ENCODE measurements around the gene UBE2QL1. TPM values are rescaled to one million over a fixed set of nuclear protein-coding genes. Genes with fewer than 3 reads are reported as not detected.

The UBE2QL1 gene
- total RNA-seq, 1 experiment from 2014 or later = not detected

GRCh38 chr5:6418679-6419276 lies 29.9 kb upstream of the UBE2QL1 start:
- Mint-ChIP-seq H3K27me3 (ENCODE audit: insufficient read depth, unreplicated experiment) (peaks cover 19% of the 10 kb centered on the region), H3K4me1 (ENCODE audit: low read depth, unreplicated experiment) (no peaks in the 10 kb centered on the region), H3K9me3 (ENCODE audit: unreplicated experiment) (no peaks in the 10 kb centered on the region), H3K27ac (ENCODE audit: unreplicated experiment) (no peak overlapping the region), H3K4me3 (ENCODE audit: unreplicated experiment) (no peak overlapping the region), H3K36me3 (ENCODE audit: insufficient read depth, unreplicated experiment) (no peaks in the 10 kb centered on the region)
- CTCF ChIA-PET = no interaction called here
- H3K4me1 ChIP-seq = no peaks in the 10 kb centered on the region
- H3K4me3 ChIP-seq (ENCODE audit: low read depth, low read length) = no peak overlapping the region
- no TSS peak for BruUV-seq (replicated peaks)
- H3K36me3 ChIP-seq (ENCODE audit: control insufficient read depth, insufficient read depth, low read length) = no peaks in the 10 kb centered on the region
- no peak for TF ChIP-seq CTCF (IDR thresholded peaks at IDR 0.05; ENCODE audit: insufficient read depth in 1 of 2, low read depth in 1 of 2, low read length in 1 of 2, severe bottlenecking in 1 of 2, unreplicated experiment in 1 of 2)
- no peaks in the 10 kb centered on the region for H3K27me3 ChIP-seq (replicated peaks; ENCODE audit: control insufficient read depth, insufficient read depth, low read length)
- POLR2A ChIA-PET = no interaction called here
- H3K9me3 ChIP-seq = no peaks in the 10 kb centered on the region
- DNase-seq = no peak
- intact Hi-C loops (cut with micrococcal nuclease; ENCODE audit: unreplicated experiment) = no loop called here

- Mint-ChIP-seq H3K9me3 (ENCODE audit: unreplicated experiment) (no peaks in the 10 kb centered on the region), H3K27me3 (ENCODE audit: insufficient read depth, unreplicated experiment) (peaks cover 19% of the 10 kb centered on the region), H3K36me3 (ENCODE audit: insufficient read depth, unreplicated experiment) (no peaks in the 10 kb centered on the region), H3K4me3 (ENCODE audit: unreplicated experiment) (no peak overlapping the region), H3K27ac (ENCODE audit: unreplicated experiment) (no peak overlapping the region), H3K4me1 (ENCODE audit: low read depth, unreplicated experiment) (no peaks in the 10 kb centered on the region)
- no peak for TF ChIP-seq CTCF (IDR thresholded peaks at IDR 0.05; ENCODE audit: insufficient read depth in 1 of 2, low read depth in 1 of 2, low read length in 1 of 2, severe bottlenecking in 1 of 2, unreplicated experiment in 1 of 2)
- no peak overlapping the region for H3K4me3 ChIP-seq (ENCODE audit: low read depth, low read length)
- H3K4me1 ChIP-seq = no peaks in the 10 kb centered on the region
- intact Hi-C loops (cut with micrococcal nuclease; ENCODE audit: unreplicated experiment) = no loop called here
- POLR2A ChIA-PET = no interaction called here
- no peak for DNase-seq
- no TSS peak for BruUV-seq (replicated peaks)
- no peaks in the 10 kb centered on the region for H3K9me3 ChIP-seq
- no peaks in the 10 kb centered on the region for H3K27me3 ChIP-seq (replicated peaks; ENCODE audit: control insufficient read depth, insufficient read depth, low read length)
- CTCF ChIA-PET = no interaction called here
- no peaks in the 10 kb centered on the region for H3K36me3 ChIP-seq (ENCODE audit: control insufficient read depth, insufficient read depth, low read length)
Measured at GRCh38 chr5:6419340-6419852, 29.3 kb upstream of the UBE2QL1 start.

GRCh38 chr5:6423327-6424109 lies 25.1 kb upstream of the UBE2QL1 start:
- Mint-ChIP-seq H3K36me3 (ENCODE audit: insufficient read depth, unreplicated experiment) (no peaks in the 10 kb centered on the region), H3K27me3 (ENCODE audit: insufficient read depth, unreplicated experiment) (peaks cover 22% of the 10 kb centered on the region), H3K9me3 (ENCODE audit: unreplicated experiment) (peaks cover 9% of the 10 kb centered on the region), H3K4me1 (ENCODE audit: low read depth, unreplicated experiment) (no peaks in the 10 kb centered on the region), H3K4me3 (ENCODE audit: unreplicated experiment) (no peak overlapping the region), H3K27ac (ENCODE audit: unreplicated experiment) (no peak overlapping the region)
- intact Hi-C loops (cut with micrococcal nuclease; ENCODE audit: unreplicated experiment) = no loop called here
- ChIA-PET POLR2A (no interaction called here), CTCF (no interaction called here)
- no peak for DNase-seq
- no peak overlapping the region for H3K4me3 ChIP-seq (ENCODE audit: low read depth, low read length)
- H3K9me3 ChIP-seq = no peaks in the 10 kb centered on the region
- no peaks in the 10 kb centered on the region for H3K27me3 ChIP-seq (replicated peaks; ENCODE audit: control insufficient read depth, insufficient read depth, low read length)
- H3K36me3 ChIP-seq (ENCODE audit: control insufficient read depth, insufficient read depth, low read length) = no peaks in the 10 kb centered on the region
- no peak for TF ChIP-seq CTCF (IDR thresholded peaks at IDR 0.05; ENCODE audit: insufficient read depth in 1 of 2, low read depth in 1 of 2, low read length in 1 of 2, severe bottlenecking in 1 of 2, unreplicated experiment in 1 of 2)
- peaks cover 4% of the 10 kb centered on the region; the same call in 1 of the 2 replicates for H3K4me1 ChIP-seq
- no TSS peak for BruUV-seq (replicated peaks)
